Measurements from ENCODE around the gene CNPY1. TPM values are rescaled to one million over a fixed set of nuclear protein-coding genes. Genes with fewer than 3 reads are reported as not detected.

The CNPY1 gene
- total and polyA plus RNA-seq, 2 experiments from 2014 or later: not detected

DNA sequence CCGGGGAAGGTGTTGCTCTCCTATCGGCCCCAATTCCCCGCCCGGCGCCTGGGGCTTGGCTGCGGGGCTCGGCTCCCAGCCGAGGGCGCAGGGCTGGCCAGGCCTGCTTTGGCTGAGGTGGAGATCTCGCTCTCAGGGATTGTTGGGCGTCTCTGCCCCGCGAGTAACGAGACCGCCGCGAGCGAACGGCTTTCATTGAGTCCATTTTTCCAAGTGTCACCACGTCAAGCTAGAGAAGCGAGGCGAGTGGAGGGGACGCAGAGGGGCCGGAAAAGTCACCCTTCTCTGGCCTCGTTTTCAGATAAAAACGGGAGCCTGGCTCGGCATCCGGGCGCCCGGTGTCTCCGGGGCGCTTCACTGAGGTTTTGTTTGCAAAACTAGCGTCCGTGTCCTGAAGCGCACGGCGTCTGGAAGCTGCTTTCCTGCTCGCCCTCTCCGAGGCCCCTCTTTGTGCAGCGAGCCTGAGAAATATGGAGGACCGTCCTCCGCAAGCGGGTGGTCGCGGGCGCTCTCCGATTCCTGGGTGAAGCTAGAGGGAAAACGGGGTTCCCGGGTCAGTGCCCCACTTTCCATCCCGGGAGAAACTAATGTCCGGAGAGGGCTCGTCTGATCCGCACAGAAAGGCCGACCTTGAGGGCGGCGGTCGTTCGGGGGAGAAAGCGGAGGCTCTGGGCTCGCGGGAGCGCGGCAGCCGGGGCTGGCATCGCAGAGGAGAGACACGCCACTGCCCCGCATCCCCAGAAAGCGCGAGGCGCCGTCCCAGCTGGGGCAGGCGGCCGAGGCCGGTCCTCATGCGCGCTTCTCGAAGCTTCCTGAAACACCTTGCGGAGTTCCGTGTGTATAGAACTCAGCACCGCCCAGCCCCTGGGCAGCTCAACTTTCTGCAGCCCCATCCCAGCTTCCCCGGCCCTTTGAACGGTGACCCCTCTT is 91.9 kb downstream of the CNPY1 start:
- in situ Hi-C loops (cut with MboI): no loop called here
- H3K36me3 ChIP-seq (ENCODE audit: low read depth): no peaks in the 10 kb centered on the region
- H3K27me3 ChIP-seq (replicated peaks; ENCODE audit: insufficient read depth): peaks cover 90% of the 10 kb centered on the region
- H3K4me3 ChIP-seq: no peak overlapping the region
- no peak overlapping the region for H3K4me2 ChIP-seq (ENCODE audit: unreplicated experiment)
- no peaks in the 10 kb centered on the region for H3K9me3 ChIP-seq (ENCODE audit: low read depth)
- no peaks in the 10 kb centered on the region for H3F3A ChIP-seq (ENCODE audit: insufficient read depth)
- no peaks in the 10 kb centered on the region for H3K9me2 ChIP-seq (ENCODE audit: insufficient read depth)
- H4K20me1 ChIP-seq (ENCODE audit: insufficient read depth): no peaks in the 10 kb centered on the region
- H2AFZ ChIP-seq: no peak overlapping the region
- no peak overlapping the region for H3K9ac ChIP-seq
- no peaks in the 10 kb centered on the region for H3K4me1 ChIP-seq (ENCODE audit: insufficient read depth)
- H3K27ac ChIP-seq: no peak overlapping the region
- TF ChIP-seq EZH2phosphoT487 (IDR thresholded peaks at IDR 0.05; ENCODE audit: insufficient read depth, low read depth) (no peak), EZH2 (IDR thresholded peaks at IDR 0.05; ENCODE audit: insufficient read depth, poor library complexity, severe bottlenecking) (peak; percentile 91)
- no peaks in the 10 kb centered on the region for H3K79me2 ChIP-seq (ENCODE audit: insufficient read depth)
- DNase-seq: no peak
- 10% methylated on average over 71 to 79 of the region's 82 CpGs for WGBS, 2 experiments (ENCODE audit: low coverage in 1 of 2, low lambda C conversion rate in 2 of 2, missing lambda C conversion rate in 2 of 2)

- Histone ChIP-seq H3K27me3 (replicated peaks; ENCODE audit: insufficient read depth) (peaks cover 90% of the 10 kb centered on the region), H4K20me1 (ENCODE audit: insufficient read depth) (no peaks in the 10 kb centered on the region), H3K9me2 (ENCODE audit: insufficient read depth) (no peaks in the 10 kb centered on the region), H3K9me3 (ENCODE audit: low read depth) (no peaks in the 10 kb centered on the region), H3K36me3 (ENCODE audit: low read depth) (no peaks in the 10 kb centered on the region), H3K79me2 (ENCODE audit: insufficient read depth) (no peaks in the 10 kb centered on the region), H3K4me1 (ENCODE audit: insufficient read depth) (no peaks in the 10 kb centered on the region), H3K27ac (no peak overlapping the region), H3K9ac (no peak overlapping the region), H3K4me2 (ENCODE audit: unreplicated experiment) (no peak overlapping the region), H3K4me3 (no peak overlapping the region), H2AFZ (no peak overlapping the region), H3F3A (ENCODE audit: insufficient read depth) (no peaks in the 10 kb centered on the region)
- in situ Hi-C loops (cut with MboI): no loop called here
- no peak for DNase-seq
- WGBS, 2 experiments (ENCODE audit: low coverage in 1 of 2, low lambda C conversion rate in 2 of 2, missing lambda C conversion rate in 2 of 2): 13 to 20% methylated on average over 29 to 57 of the region's 57 CpGs
- TF ChIP-seq EZH2 (IDR thresholded peaks at IDR 0.05; ENCODE audit: insufficient read depth, poor library complexity, severe bottlenecking) (no peak), EZH2phosphoT487 (IDR thresholded peaks at IDR 0.05; ENCODE audit: insufficient read depth, low read depth) (no peak)
These were observed 92.8 kb downstream of the CNPY1 start for GRCh38 chr7:155453296-155454182.

GRCh38 chr7:155452505-155453295 is 93.7 kb downstream of the CNPY1 start:
- Histone ChIP-seq H3K9me2 (ENCODE audit: insufficient read depth) (no peaks in the 10 kb centered on the region), H3K4me2 (ENCODE audit: unreplicated experiment) (no peak overlapping the region), H4K20me1 (ENCODE audit: insufficient read depth) (no peaks in the 10 kb centered on the region), H3K4me3 (no peak overlapping the region), H3K27me3 (replicated peaks; ENCODE audit: insufficient read depth) (peaks cover 90% of the 10 kb centered on the region), H3K9ac (no peak overlapping the region), H3K36me3 (ENCODE audit: low read depth) (no peaks in the 10 kb centered on the region), H3K9me3 (ENCODE audit: low read depth) (no peaks in the 10 kb centered on the region), H3K4me1 (ENCODE audit: insufficient read depth) (no peaks in the 10 kb centered on the region), H3F3A (ENCODE audit: insufficient read depth) (no peaks in the 10 kb centered on the region), H3K79me2 (ENCODE audit: insufficient read depth) (no peaks in the 10 kb centered on the region), H2AFZ (no peak overlapping the region), H3K27ac (no peak overlapping the region)
- no peak for DNase-seq
- no peak for TF ChIP-seq EZH2 (IDR thresholded peaks at IDR 0.05; ENCODE audit: insufficient read depth, poor library complexity, severe bottlenecking)
- TF ChIP-seq EZH2phosphoT487 (IDR thresholded peaks at IDR 0.05; ENCODE audit: insufficient read depth, low read depth): no peak
- in situ Hi-C loops (cut with MboI): no loop called here
- 49 to 54% methylated on average over 5 of the region's 5 CpGs for WGBS, 2 experiments (ENCODE audit: low coverage in 1 of 2, low lambda C conversion rate in 2 of 2, missing lambda C conversion rate in 2 of 2)

- Histone ChIP-seq H3K36me3 (ENCODE audit: low read depth) (no peaks in the 10 kb centered on the region), H3K79me2 (ENCODE audit: insufficient read depth) (no peaks in the 10 kb centered on the region), H3K9me2 (ENCODE audit: insufficient read depth) (no peaks in the 10 kb centered on the region), H3K27me3 (replicated peaks; ENCODE audit: insufficient read depth) (peaks cover 95% of the 10 kb centered on the region), H3K9me3 (ENCODE audit: low read depth) (no peaks in the 10 kb centered on the region), H3K9ac (no peak overlapping the region), H3K4me1 (ENCODE audit: insufficient read depth) (no peaks in the 10 kb centered on the region), H3K4me2 (ENCODE audit: unreplicated experiment) (no peak overlapping the region), H4K20me1 (ENCODE audit: insufficient read depth) (no peaks in the 10 kb centered on the region), H3K27ac (no peak overlapping the region), H3K4me3 (no peak overlapping the region), H2AFZ (no peak overlapping the region), H3F3A (ENCODE audit: insufficient read depth) (no peaks in the 10 kb centered on the region)
- WGBS, 2 experiments (ENCODE audit: low coverage in 1 of 2, low lambda C conversion rate in 2 of 2, missing lambda C conversion rate in 2 of 2): 7 to 12% methylated on average over 9 of the region's 9 CpGs
- DNase-seq: no peak
- TF ChIP-seq EZH2 (IDR thresholded peaks at IDR 0.05; ENCODE audit: insufficient read depth, poor library complexity, severe bottlenecking) (no peak), EZH2phosphoT487 (IDR thresholded peaks at IDR 0.05; ENCODE audit: insufficient read depth, low read depth) (0 out of 2 replicates have a peak, but pooled peaks have one; percentile 0)
- in situ Hi-C loops (cut with MboI): no loop called here
These were observed 94.5 kb downstream of the CNPY1 start for GRCh38 chr7:155451840-155452239.

Other genes with a start within 250 kb of the CNPY1 start
- 40.3 and 45.3 TPM in 2 replicates for gene INSIG1, start 248.7 kb downstream of the CNPY1 start, total RNA-seq (2014; rRNA removed; shearing (Covaris generic))
- gene INSIG1, start 248.7 kb downstream of the CNPY1 start, polyA plus RNA-seq (2016; fragmentation: Nextera tagmentation; extraction: Ambion mirVana): 30.7 and 34.4 TPM in 2 replicates
- gene EN2, start 88.4 kb downstream of the CNPY1 start, total RNA-seq (2014; rRNA removed; shearing (Covaris generic)): not detected in 2 replicates
- gene EN2, start 88.4 kb downstream of the CNPY1 start, polyA plus RNA-seq (2016; fragmentation: Nextera tagmentation; extraction: Ambion mirVana): not detected in 2 replicates
- gene RBM33, start 98.1 kb upstream of the CNPY1 start, total RNA-seq (2014; rRNA removed; shearing (Covaris generic)): 9.5 and 10.5 TPM in 2 replicates
- gene RBM33, start 98.1 kb upstream of the CNPY1 start, polyA plus RNA-seq (2016; fragmentation: Nextera tagmentation; extraction: Ambion mirVana): 33.2 and 36.0 TPM in 2 replicates